Measurements from ENCODE around the gene SLC1A3.

DNA sequence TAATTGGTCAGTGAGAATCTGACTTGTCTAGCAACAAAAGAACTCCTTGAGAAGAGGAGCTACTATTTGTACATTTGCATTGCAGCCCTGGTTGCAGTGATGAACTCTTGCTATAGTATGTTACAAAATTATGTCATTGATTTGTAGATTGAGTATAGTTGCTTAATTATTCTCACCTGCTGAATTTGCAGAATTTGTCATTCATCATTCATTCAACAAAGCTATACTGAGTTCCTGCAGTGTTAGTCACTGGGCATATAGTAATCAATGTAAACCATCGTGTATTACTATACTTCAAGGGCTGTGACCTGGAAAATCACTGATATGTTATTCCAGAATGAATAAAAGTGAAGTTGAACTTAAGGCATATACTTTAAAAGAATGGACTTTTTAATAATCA is 50.1 kb downstream of the SLC1A3 start:
- TF ChIP-seq, protein P1, sequence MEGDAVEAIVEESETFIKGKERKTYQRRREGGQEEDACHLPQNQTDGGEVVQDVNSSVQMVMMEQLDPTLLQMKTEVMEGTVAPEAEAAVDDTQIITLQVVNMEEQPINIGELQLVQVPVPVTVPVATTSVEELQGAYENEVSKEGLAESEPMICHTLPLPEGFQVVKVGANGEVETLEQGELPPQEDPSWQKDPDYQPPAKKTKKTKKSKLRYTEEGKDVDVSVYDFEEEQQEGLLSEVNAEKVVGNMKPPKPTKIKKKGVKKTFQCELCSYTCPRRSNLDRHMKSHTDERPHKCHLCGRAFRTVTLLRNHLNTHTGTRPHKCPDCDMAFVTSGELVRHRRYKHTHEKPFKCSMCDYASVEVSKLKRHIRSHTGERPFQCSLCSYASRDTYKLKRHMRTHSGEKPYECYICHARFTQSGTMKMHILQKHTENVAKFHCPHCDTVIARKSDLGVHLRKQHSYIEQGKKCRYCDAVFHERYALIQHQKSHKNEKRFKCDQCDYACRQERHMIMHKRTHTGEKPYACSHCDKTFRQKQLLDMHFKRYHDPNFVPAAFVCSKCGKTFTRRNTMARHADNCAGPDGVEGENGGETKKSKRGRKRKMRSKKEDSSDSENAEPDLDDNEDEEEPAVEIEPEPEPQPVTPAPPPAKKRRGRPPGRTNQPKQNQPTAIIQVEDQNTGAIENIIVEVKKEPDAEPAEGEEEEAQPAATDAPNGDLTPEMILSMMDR (conservative IDR thresholded peaks at IDR 0.05; ENCODE audit: low read depth, low read length), result no peak
- no peak for TF ChIP-seq EZH2 (IDR thresholded peaks at IDR 0.05; ENCODE audit: borderline replicate concordance, low read depth, low read length, poor library complexity, severe bottlenecking)

All from A673 (cell line).